ENCODE data around the gene ZNF787.

GRCh38 chr19:56094449-56094848 is 26.6 kb downstream of the ZNF787 start:
- TF ChIP-seq, protein P1, sequence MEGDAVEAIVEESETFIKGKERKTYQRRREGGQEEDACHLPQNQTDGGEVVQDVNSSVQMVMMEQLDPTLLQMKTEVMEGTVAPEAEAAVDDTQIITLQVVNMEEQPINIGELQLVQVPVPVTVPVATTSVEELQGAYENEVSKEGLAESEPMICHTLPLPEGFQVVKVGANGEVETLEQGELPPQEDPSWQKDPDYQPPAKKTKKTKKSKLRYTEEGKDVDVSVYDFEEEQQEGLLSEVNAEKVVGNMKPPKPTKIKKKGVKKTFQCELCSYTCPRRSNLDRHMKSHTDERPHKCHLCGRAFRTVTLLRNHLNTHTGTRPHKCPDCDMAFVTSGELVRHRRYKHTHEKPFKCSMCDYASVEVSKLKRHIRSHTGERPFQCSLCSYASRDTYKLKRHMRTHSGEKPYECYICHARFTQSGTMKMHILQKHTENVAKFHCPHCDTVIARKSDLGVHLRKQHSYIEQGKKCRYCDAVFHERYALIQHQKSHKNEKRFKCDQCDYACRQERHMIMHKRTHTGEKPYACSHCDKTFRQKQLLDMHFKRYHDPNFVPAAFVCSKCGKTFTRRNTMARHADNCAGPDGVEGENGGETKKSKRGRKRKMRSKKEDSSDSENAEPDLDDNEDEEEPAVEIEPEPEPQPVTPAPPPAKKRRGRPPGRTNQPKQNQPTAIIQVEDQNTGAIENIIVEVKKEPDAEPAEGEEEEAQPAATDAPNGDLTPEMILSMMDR (IDR thresholded peaks at IDR 0.05), result no peak
- TF ChIP-seq, protein P2, sequence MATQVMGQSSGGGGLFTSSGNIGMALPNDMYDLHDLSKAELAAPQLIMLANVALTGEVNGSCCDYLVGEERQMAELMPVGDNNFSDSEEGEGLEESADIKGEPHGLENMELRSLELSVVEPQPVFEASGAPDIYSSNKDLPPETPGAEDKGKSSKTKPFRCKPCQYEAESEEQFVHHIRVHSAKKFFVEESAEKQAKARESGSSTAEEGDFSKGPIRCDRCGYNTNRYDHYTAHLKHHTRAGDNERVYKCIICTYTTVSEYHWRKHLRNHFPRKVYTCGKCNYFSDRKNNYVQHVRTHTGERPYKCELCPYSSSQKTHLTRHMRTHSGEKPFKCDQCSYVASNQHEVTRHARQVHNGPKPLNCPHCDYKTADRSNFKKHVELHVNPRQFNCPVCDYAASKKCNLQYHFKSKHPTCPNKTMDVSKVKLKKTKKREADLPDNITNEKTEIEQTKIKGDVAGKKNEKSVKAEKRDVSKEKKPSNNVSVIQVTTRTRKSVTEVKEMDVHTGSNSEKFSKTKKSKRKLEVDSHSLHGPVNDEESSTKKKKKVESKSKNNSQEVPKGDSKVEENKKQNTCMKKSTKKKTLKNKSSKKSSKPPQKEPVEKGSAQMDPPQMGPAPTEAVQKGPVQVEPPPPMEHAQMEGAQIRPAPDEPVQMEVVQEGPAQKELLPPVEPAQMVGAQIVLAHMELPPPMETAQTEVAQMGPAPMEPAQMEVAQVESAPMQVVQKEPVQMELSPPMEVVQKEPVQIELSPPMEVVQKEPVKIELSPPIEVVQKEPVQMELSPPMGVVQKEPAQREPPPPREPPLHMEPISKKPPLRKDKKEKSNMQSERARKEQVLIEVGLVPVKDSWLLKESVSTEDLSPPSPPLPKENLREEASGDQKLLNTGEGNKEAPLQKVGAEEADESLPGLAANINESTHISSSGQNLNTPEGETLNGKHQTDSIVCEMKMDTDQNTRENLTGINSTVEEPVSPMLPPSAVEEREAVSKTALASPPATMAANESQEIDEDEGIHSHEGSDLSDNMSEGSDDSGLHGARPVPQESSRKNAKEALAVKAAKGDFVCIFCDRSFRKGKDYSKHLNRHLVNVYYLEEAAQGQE (IDR thresholded peaks at IDR 0.05; ENCODE audit: low read depth, low read length), result no peak
- TF ChIP-seq TAF1 (IDR thresholded peaks at IDR 0.05; ENCODE audit: borderline replicate concordance, low read depth, low read length), result no peak
- no peak for TF ChIP-seq RCOR1 (IDR thresholded peaks at IDR 0.05; ENCODE audit: low read length)
- no peak for TF ChIP-seq YY1 (IDR thresholded peaks at IDR 0.05; ENCODE audit: low read depth)
- TF ChIP-seq JUND (IDR thresholded peaks at IDR 0.05), result no peak
- no peak for TF ChIP-seq RFX5 (IDR thresholded peaks at IDR 0.05; ENCODE audit: low read length)
- no peak for TF ChIP-seq POLR2AphosphoS5 (IDR thresholded peaks at IDR 0.05; ENCODE audit: low read depth, low read length)
- TF ChIP-seq SIN3A (IDR thresholded peaks at IDR 0.05; ENCODE audit: borderline replicate concordance, low read depth, low read length), result no peak
- TF ChIP-seq TEAD4 (IDR thresholded peaks at IDR 0.05; ENCODE audit: borderline replicate concordance, insufficient read depth), result no peak

Data from SK-N-SH (cell line).